ENCODE data around the gene ABCA13.

DNA sequence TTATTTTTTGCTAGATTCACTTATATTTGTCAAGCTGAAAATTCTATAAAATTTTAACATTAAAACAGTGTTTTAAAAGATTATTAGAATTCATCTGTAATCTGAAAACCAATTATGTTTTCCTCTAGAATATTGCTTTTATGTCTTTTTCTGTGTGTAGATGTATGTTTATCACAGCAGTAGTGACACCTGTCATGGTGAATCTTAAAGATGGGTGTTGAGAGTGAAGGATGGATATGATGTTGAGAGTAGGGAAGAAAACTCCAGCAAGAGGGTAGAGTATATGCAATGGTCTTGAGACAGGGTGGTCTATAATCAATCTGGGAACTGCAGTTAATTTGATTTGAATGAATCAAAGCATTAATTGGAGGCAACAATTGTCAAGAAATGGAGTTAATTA lies 416.2 kb downstream of the ABCA13 start:
- no peak for TF ChIP-seq POLR2AphosphoS5 (IDR thresholded peaks at IDR 0.05; ENCODE audit: low read depth, low read length)
- no peak for TF ChIP-seq TAF1 (IDR thresholded peaks at IDR 0.05; ENCODE audit: borderline replicate concordance, insufficient read depth, low read length)
- TF ChIP-seq, protein P1, sequence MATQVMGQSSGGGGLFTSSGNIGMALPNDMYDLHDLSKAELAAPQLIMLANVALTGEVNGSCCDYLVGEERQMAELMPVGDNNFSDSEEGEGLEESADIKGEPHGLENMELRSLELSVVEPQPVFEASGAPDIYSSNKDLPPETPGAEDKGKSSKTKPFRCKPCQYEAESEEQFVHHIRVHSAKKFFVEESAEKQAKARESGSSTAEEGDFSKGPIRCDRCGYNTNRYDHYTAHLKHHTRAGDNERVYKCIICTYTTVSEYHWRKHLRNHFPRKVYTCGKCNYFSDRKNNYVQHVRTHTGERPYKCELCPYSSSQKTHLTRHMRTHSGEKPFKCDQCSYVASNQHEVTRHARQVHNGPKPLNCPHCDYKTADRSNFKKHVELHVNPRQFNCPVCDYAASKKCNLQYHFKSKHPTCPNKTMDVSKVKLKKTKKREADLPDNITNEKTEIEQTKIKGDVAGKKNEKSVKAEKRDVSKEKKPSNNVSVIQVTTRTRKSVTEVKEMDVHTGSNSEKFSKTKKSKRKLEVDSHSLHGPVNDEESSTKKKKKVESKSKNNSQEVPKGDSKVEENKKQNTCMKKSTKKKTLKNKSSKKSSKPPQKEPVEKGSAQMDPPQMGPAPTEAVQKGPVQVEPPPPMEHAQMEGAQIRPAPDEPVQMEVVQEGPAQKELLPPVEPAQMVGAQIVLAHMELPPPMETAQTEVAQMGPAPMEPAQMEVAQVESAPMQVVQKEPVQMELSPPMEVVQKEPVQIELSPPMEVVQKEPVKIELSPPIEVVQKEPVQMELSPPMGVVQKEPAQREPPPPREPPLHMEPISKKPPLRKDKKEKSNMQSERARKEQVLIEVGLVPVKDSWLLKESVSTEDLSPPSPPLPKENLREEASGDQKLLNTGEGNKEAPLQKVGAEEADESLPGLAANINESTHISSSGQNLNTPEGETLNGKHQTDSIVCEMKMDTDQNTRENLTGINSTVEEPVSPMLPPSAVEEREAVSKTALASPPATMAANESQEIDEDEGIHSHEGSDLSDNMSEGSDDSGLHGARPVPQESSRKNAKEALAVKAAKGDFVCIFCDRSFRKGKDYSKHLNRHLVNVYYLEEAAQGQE (IDR thresholded peaks at IDR 0.05; ENCODE audit: insufficient read depth in 1 of 2, low read depth in 2 of 2, low read length in 2 of 2): no peak
